Measurements from ENCODE around the gene TBC1D22A. TPM values are rescaled to one million over a fixed set of nuclear protein-coding genes. Genes with fewer than 3 reads are reported as not detected.

Gene TBC1D22A
- total and polyA plus RNA-seq, 2 donors (not counting 3 experiments of a cell fraction or from before 2014, with no cell fraction given) = 26.1 to 32.4 TPM

- dilution Hi-C loops (cut with MboI; ENCODE audit: extremely low pct_ligation_motif_present, low sequenced_read_pairs) (no loop called here), intact Hi-C loops (cut with micrococcal nuclease) (no loop called here)
- no peak for FAIRE-seq
- Histone ChIP-seq H3K4me2 (ENCODE audit: insufficient read depth, low read length) (no peak overlapping the region), H4K20me1 (replicated peaks; ENCODE audit: control insufficient read depth, extremely low read depth, insufficient read depth, low read length) (no peaks in the 10 kb centered on the region), H2AFZ (ENCODE audit: low read depth, low read length) (no peak overlapping the region), H3K9me1 (replicated peaks; ENCODE audit: control insufficient read depth, extremely low read depth, insufficient read depth, low read length) (no peaks in the 10 kb centered on the region), H3K27me3 (ENCODE audit: control insufficient read depth in 2 of 2, insufficient read depth in 2 of 2, low read length in 2 of 2) (no peaks in the 10 kb centered on the region), H3K27ac (ENCODE audit: insufficient read depth, low read depth, low read length) (no peak overlapping the region), H3K79me2 (ENCODE audit: control insufficient read depth, insufficient read depth, low read length) (no peaks in the 10 kb centered on the region), H3K36me3 (ENCODE audit: control insufficient read depth in 2 of 2, extremely low read depth in 1 of 2, insufficient read depth in 2 of 2, low read length in 2 of 2) (no peaks in the 10 kb centered on the region), H3K4me1 (ENCODE audit: control insufficient read depth, extremely low read depth, insufficient read depth, low read length) (no peaks in the 10 kb centered on the region), H3K9me3 (replicated peaks; ENCODE audit: control insufficient read depth, insufficient read depth, low read length) (no peaks in the 10 kb centered on the region), H3K9ac (replicated peaks; ENCODE audit: extremely low read depth, insufficient read depth, low read length) (no peak overlapping the region), H3K4me3 (replicated peaks in 1 of 3; ENCODE audit: insufficient read depth in 1 of 3, low read depth in 1 of 3, low read length in 3 of 3) (no peak overlapping the region)
- ChIA-PET CTCF (no interaction called here), POLR2A (no interaction called here)
- DNase-seq (ENCODE audit: low read depth, low spot score) = no peak
- no peak for TF ChIP-seq POLR2AphosphoS5 (IDR thresholded peaks at IDR 0.05; ENCODE audit: insufficient read depth, low read depth, low read length)
- no TSS peak for BruUV-seq (replicated peaks)
Observed at GRCh38 chr22:47000256-47000655, 237.8 kb downstream of the TBC1D22A start.

- no TSS peak for BruUV-seq (replicated peaks)
- intact Hi-C loops (cut with micrococcal nuclease) = no loop called here
- no peak for DNase-seq (ENCODE audit: low read depth, low spot score)
- Histone ChIP-seq H3K27me3 (ENCODE audit: control insufficient read depth in 2 of 2, insufficient read depth in 2 of 2, low read length in 2 of 2) (no peaks in the 10 kb centered on the region), H3K27ac (ENCODE audit: insufficient read depth, low read depth, low read length) (no peak overlapping the region), H4K20me1 (replicated peaks; ENCODE audit: control insufficient read depth, extremely low read depth, insufficient read depth, low read length) (no peaks in the 10 kb centered on the region), H3K36me3 (ENCODE audit: control insufficient read depth in 2 of 2, extremely low read depth in 1 of 2, insufficient read depth in 2 of 2, low read length in 2 of 2) (no peaks in the 10 kb centered on the region), H3K4me1 (ENCODE audit: control insufficient read depth, extremely low read depth, insufficient read depth, low read length) (no peaks in the 10 kb centered on the region), H3K9me1 (replicated peaks; ENCODE audit: control insufficient read depth, extremely low read depth, insufficient read depth, low read length) (no peaks in the 10 kb centered on the region), H3K9me3 (replicated peaks; ENCODE audit: control insufficient read depth, insufficient read depth, low read length) (no peaks in the 10 kb centered on the region), H3K9ac (replicated peaks; ENCODE audit: extremely low read depth, insufficient read depth, low read length) (no peak overlapping the region), H3K79me2 (ENCODE audit: control insufficient read depth, insufficient read depth, low read length) (no peaks in the 10 kb centered on the region), H3K4me2 (ENCODE audit: insufficient read depth, low read length) (no peak overlapping the region), H2AFZ (ENCODE audit: low read depth, low read length) (no peak overlapping the region), H3K4me3 (replicated peaks in 1 of 3; ENCODE audit: insufficient read depth in 1 of 3, low read depth in 1 of 3, low read length in 3 of 3) (no peak overlapping the region)
- ChIA-PET CTCF (no interaction called here), POLR2A (no interaction called here)
- no peak for TF ChIP-seq JUN (IDR thresholded peaks at IDR 0.05; ENCODE audit: borderline replicate concordance, insufficient read depth, insufficient read length, low read depth)
- no peak for TF ChIP-seq FOS (IDR thresholded peaks at IDR 0.05; ENCODE audit: borderline replicate concordance, insufficient read depth, low read length)
- no peak for TF ChIP-seq POLR2AphosphoS5 (IDR thresholded peaks at IDR 0.05; ENCODE audit: insufficient read depth, low read depth, low read length)
- no peak for TF ChIP-seq EZH2 (IDR thresholded peaks at IDR 0.05; ENCODE audit: borderline replicate concordance, low read depth, low read length, severe bottlenecking)
- no peak for TF ChIP-seq MAX (IDR thresholded peaks at IDR 0.05; ENCODE audit: insufficient read depth, insufficient read length)
- TF ChIP-seq GATA2 (IDR thresholded peaks at IDR 0.05; ENCODE audit: insufficient read depth, insufficient read length, low read depth, low read length) = no peak
- TF ChIP-seq CTCF (IDR thresholded peaks at IDR 0.05; ENCODE audit: extremely low read depth in 1 of 2, insufficient read depth in 1 of 2, low read depth in 1 of 2, low read length in 2 of 2) = no peak
- no peak for TF ChIP-seq POLR2A (IDR thresholded peaks at IDR 0.05; ENCODE audit: low read depth, low read length)
- no peak for TF ChIP-seq MYC (IDR thresholded peaks at IDR 0.05; ENCODE audit: low read depth, low read length)
- dilution Hi-C loops (cut with MboI; ENCODE audit: extremely low pct_ligation_motif_present, low sequenced_read_pairs) = no loop called here
- no peak for FAIRE-seq
Observed at GRCh38 chr22:47000888-47001287, 238.4 kb downstream of the TBC1D22A start.
